HepG2 (cell line): ENCODE measurements around the gene BIRC6. TPM values are rescaled to one million over a fixed set of nuclear protein-coding genes. Genes with fewer than 3 reads are reported as not detected.
A peak's percentile ranks its signal among the peaks of the same experiment; 100 is the strongest.

Experiments used
- AHR ChIP-seq: IDR thresholded peaks from 2 replicates; pipeline ENCODE4 v1.6.1; 2018; ENCODE audit warnings: missing genetic modification reagents, missing compliant biosample characterization
- ESRRA ChIP-seq: sonication (generic); formaldehyde crosslinking; IDR thresholded peaks from 2 replicates; pipeline ENCODE4 v1.5.1; 2020; ENCODE audit warnings: mild to moderate bottlenecking, low read depth, missing genetic modification reagents
- FOSL2 ChIP-seq: sonication (generic); formaldehyde crosslinking; IDR thresholded peaks from 2 replicates; pipeline ENCODE4 v1.4.0; 2020; ENCODE audit warnings: missing genetic modification reagents
- FOXA1 ChIP-seq, 2 experiments: fragments of 450-650 bp in 1 of 2; sonication (generic) in 1 of 2; formaldehyde crosslinking in 1 of 2; IDR thresholded peaks; 2 replicates each; pipeline versions ENCODE4 v1.4.0 to v1.6.1; 2016 to 2020; ENCODE audit warnings: missing genetic modification reagents in 1 of 2
- GZF1 ChIP-seq: sonication (generic); formaldehyde crosslinking; IDR thresholded peaks from 2 replicates; pipeline ENCODE4 v1.5.1; 2020; ENCODE audit warnings: mild to moderate bottlenecking, missing genetic modification reagents
- HOXA3 ChIP-seq: sonication (generic); formaldehyde crosslinking; IDR thresholded peaks from 2 replicates; pipeline ENCODE4 v1.5.0; 2020; ENCODE audit warnings: missing genetic modification reagents
- KDM5A ChIP-seq: fragments of 200-600 bp; sonication (generic); IDR thresholded peaks from 2 replicates; pipeline ENCODE4 v1.7.0; 2018; ENCODE audit warnings: antibody characterized with exemption, mild to moderate bottlenecking, low read length, borderline replicate concordance
- MED1 ChIP-seq: sonication (generic); formaldehyde crosslinking; IDR thresholded peaks from 2 replicates; pipeline ENCODE4 v1.4.0; 2020; ENCODE audit warnings: missing genetic modification reagents
- MXI1 ChIP-seq: IDR thresholded peaks from 3 replicates; pipeline ENCODE4 v1.6.1; 2012; ENCODE audit warnings: low read depth, low read length, inconsistent platforms, borderline replicate concordance
- SETDB1 ChIP-seq: sonication (generic); formaldehyde crosslinking; IDR thresholded peaks from 2 replicates; pipeline ENCODE4 v1.5.1; 2020; ENCODE audit warnings: missing genetic modification reagents, mild to moderate bottlenecking, borderline replicate concordance
- ZBTB20 ChIP-seq: sonication (generic); formaldehyde crosslinking; IDR thresholded peaks from 2 replicates; pipeline ENCODE4 v1.8.1; 2023; ENCODE audit warnings: missing genetic modification reagents, low read depth, mild to moderate bottlenecking, borderline replicate concordance
- ZBTB7B ChIP-seq: sonication (generic); formaldehyde crosslinking; IDR thresholded peaks from 2 replicates; pipeline ENCODE4 v1.4.0; 2020; ENCODE audit warnings: missing genetic modification reagents
- ZFYVE20 ChIP-seq: sonication (generic); formaldehyde crosslinking; IDR thresholded peaks from 2 replicates; pipeline ENCODE4 v1.8.0; 2023; ENCODE audit warnings: low read depth, mild to moderate bottlenecking, moderate library complexity, missing genetic modification reagents, borderline replicate concordance
- ZNF441 ChIP-seq: sonication (generic); formaldehyde crosslinking; IDR thresholded peaks from 2 replicates; pipeline ENCODE4 v1.7.0; 2021; ENCODE audit warnings: missing genetic modification reagents, borderline replicate concordance
- ZNF780A ChIP-seq: sonication (generic); formaldehyde crosslinking; IDR thresholded peaks from 2 replicates; pipeline ENCODE4 v1.8.0; 2022; ENCODE audit warnings: mild to moderate bottlenecking, missing genetic modification reagents, moderate library complexity
- polyA plus RNA-seq, 8 experiments: library from polyadenylated mRNA; depleted of rRNA in 3 of 8; stranded (reverse) in 7 of 8; unstranded in 1 of 8; fragments of >200 nt; fragmentation: Illumina TruSeq in 4 of 8; extraction: Trizol in 4 of 8; gene quantifications; 2 replicates each; pipeline versions ENCODE4 v1.2.1 to v1.2.3, GENCODE V29; 2011 to 2016; ENCODE audit warnings: low read depth in 4 of 8, missing spikeins in 1 of 8, mixed read lengths in 1 of 8; ENCODE audit not compliant: insufficient read depth in 1 of 8
- total RNA-seq, 5 experiments: library from RNA; depleted of rRNA; stranded (reverse); fragments of >200 nt; fragmentation: Illumina TruSeq; extraction: Trizol; gene quantifications; 2 replicates each; pipeline ENCODE4 v1.2.3, GENCODE V29; 2016; ENCODE audit warnings: low read depth in 1 of 5
- TF ChIP-seq, protein P1 (sequence below): sonication (generic); formaldehyde crosslinking; IDR thresholded peaks from 2 replicates; pipeline ENCODE4 v1.9.0; 2021; ENCODE audit warnings: missing genetic modification reagents, mild to moderate bottlenecking, borderline replicate concordance
- TF ChIP-seq, protein P2 (sequence below): sonication (generic); formaldehyde crosslinking; IDR thresholded peaks from 2 replicates; pipeline ENCODE4 v1.5.0; 2020; ENCODE audit warnings: missing genetic modification reagents, mild to moderate bottlenecking, borderline replicate concordance
- TF ChIP-seq, protein P3 (sequence below): sonication (generic); formaldehyde crosslinking; IDR thresholded peaks from 2 replicates; pipeline ENCODE4 v1.9.0; 2021; ENCODE audit warnings: mild to moderate bottlenecking, missing genetic modification reagents
- TF ChIP-seq, protein P4 (sequence below): sonication (generic); formaldehyde crosslinking; IDR thresholded peaks from 2 replicates; pipeline ENCODE4 v1.5.0; 2020; ENCODE audit warnings: missing genetic modification reagents

Gene BIRC6
- total and polyA plus RNA-seq, 2 of the 13 experiments (the other 11 are each of a cell fraction or from before 2014, with no cell fraction given): 65.6 to 120 TPM

DNA sequence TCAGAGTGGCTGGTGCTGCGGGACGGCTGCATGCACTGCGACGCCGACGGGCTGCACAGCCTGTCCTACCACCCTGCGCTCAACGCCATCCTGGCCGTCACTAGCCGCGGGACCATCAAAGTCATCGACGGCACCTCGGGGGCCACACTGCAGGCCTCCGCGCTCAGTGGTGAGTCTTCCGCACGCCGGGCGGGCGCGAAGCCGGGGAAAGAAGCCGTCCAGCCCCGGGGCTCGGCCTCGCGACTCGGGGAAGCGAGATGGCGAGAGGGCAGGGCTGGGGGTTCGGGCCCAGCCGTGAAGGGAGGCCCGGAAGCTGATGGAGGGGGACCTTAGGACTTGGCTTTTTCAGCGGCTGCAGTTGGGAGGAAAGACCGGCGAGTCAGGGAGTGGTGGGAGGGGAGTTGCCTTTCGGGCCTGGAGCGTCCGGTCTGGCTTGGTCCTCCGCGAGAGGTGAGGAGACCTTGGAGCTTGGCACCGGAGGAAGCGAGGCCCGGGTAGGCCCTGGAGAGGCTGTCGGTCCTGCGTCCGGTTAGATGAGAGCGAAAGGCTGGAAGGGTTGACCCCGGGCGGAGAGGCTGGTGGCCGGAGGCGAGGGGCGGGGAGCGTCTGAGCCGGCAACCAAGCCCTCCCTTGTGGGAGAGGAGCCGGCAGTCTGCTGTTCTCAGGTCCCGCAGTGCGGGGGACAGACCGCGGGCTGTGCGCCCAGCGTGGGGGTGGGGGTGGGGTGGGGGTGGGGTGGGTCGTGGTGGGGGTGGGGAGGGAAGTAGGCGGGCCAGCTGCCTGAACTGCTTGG is 691 bp downstream of the BIRC6 start (continued):
- TF ChIP-seq, protein P1, sequence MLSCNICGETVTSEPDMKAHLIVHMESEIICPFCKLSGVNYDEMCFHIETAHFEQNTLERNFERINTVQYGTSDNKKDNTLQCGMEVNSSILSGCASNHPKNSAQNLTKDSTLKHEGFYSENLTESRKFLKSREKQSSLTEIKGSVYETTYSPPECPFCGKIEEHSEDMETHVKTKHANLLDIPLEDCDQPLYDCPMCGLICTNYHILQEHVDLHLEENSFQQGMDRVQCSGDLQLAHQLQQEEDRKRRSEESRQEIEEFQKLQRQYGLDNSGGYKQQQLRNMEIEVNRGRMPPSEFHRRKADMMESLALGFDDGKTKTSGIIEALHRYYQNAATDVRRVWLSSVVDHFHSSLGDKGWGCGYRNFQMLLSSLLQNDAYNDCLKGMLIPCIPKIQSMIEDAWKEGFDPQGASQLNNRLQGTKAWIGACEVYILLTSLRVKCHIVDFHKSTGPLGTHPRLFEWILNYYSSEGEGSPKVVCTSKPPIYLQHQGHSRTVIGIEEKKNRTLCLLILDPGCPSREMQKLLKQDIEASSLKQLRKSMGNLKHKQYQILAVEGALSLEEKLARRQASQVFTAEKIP (CRISPR knock-in tag): no peak
- TF ChIP-seq, protein P2, sequence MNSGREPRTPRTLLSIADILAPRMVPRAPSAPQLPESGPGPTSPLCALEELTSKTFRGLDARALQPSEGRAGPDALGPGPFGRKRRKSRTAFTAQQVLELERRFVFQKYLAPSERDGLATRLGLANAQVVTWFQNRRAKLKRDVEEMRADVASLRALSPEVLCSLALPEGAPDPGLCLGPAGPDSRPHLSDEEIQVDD (CRISPR knock-in tag): no peak; the same call in 1 of the 2 replicates
- TF ChIP-seq HOXA3 (CRISPR knock-in tag) (no peak; the same call in 1 of the 2 replicates), ZFYVE20 (CRISPR knock-in tag) (no peak; the same call in 1 of the 2 replicates), ZNF441 (no peak; the same call in 1 of the 2 replicates), AHR (CRISPR knock-in tag) (peak; percentile 81; the same call in 1 of the 2 replicates), KDM5A (peak; percentile 76), MED1 (CRISPR knock-in tag) (no peak), ZBTB7B (CRISPR knock-in tag) (0 out of 2 replicates have a peak, but pooled peaks have one; percentile 8), FOSL2 (CRISPR knock-in tag) (peak; percentile 5; the same call in 1 of the 2 replicates), SETDB1 (CRISPR knock-in tag) (no peak), GZF1 (CRISPR knock-in tag) (no peak), FOXA1 (IDR thresholded peaks at IDR 0.05) (no peak), FOXA1 (CRISPR knock-in tag; IDR thresholded peaks at IDR 0.05) (no peak), ESRRA (CRISPR knock-in tag) (no peak), MXI1 (no peak), ZBTB20 (CRISPR knock-in tag) (no peak), ZNF780A (CRISPR knock-in tag) (peak; percentile 79; the same call in 1 of the 2 replicates)
- TF ChIP-seq, protein P3, sequence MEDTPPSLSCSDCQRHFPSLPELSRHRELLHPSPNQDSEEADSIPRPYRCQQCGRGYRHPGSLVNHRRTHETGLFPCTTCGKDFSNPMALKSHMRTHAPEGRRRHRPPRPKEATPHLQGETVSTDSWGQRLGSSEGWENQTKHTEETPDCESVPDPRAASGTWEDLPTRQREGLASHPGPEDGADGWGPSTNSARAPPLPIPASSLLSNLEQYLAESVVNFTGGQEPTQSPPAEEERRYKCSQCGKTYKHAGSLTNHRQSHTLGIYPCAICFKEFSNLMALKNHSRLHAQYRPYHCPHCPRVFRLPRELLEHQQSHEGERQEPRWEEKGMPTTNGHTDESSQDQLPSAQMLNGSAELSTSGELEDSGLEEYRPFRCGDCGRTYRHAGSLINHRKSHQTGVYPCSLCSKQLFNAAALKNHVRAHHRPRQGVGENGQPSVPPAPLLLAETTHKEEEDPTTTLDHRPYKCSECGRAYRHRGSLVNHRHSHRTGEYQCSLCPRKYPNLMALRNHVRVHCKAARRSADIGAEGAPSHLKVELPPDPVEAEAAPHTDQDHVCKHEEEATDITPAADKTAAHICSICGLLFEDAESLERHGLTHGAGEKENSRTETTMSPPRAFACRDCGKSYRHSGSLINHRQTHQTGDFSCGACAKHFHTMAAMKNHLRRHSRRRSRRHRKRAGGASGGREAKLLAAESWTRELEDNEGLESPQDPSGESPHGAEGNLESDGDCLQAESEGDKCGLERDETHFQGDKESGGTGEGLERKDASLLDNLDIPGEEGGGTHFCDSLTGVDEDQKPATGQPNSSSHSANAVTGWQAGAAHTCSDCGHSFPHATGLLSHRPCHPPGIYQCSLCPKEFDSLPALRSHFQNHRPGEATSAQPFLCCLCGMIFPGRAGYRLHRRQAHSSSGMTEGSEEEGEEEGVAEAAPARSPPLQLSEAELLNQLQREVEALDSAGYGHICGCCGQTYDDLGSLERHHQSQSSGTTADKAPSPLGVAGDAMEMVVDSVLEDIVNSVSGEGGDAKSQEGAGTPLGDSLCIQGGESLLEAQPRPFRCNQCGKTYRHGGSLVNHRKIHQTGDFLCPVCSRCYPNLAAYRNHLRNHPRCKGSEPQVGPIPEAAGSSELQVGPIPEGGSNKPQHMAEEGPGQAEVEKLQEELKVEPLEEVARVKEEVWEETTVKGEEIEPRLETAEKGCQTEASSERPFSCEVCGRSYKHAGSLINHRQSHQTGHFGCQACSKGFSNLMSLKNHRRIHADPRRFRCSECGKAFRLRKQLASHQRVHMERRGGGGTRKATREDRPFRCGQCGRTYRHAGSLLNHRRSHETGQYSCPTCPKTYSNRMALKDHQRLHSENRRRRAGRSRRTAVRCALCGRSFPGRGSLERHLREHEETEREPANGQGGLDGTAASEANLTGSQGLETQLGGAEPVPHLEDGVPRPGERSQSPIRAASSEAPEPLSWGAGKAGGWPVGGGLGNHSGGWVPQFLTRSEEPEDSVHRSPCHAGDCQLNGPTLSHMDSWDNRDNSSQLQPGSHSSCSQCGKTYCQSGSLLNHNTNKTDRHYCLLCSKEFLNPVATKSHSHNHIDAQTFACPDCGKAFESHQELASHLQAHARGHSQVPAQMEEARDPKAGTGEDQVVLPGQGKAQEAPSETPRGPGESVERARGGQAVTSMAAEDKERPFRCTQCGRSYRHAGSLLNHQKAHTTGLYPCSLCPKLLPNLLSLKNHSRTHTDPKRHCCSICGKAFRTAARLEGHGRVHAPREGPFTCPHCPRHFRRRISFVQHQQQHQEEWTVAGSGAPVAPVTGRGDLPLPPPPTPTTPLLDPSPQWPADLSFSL (CRISPR knock-in tag): no peak
- TF ChIP-seq, protein P4, sequence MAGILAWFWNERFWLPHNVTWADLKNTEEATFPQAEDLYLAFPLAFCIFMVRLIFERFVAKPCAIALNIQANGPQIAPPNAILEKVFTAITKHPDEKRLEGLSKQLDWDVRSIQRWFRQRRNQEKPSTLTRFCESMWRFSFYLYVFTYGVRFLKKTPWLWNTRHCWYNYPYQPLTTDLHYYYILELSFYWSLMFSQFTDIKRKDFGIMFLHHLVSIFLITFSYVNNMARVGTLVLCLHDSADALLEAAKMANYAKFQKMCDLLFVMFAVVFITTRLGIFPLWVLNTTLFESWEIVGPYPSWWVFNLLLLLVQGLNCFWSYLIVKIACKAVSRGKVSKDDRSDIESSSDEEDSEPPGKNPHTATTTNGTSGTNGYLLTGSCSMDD (CRISPR knock-in tag): peak; percentile 13; the same call in 1 of the 2 replicates
